Hepatocyte (in vitro differentiated cells): ENCODE data around the gene RAP1GDS1. TPM values are rescaled to one million over a fixed set of nuclear protein-coding genes. Genes with fewer than 3 reads are reported as not detected.

Experiments used
- DNase-seq: peaks from one replicate; pipeline ENCODE4 v3.0.0-alpha.2; 2016; ENCODE audit warnings: low spot score
- H2AFZ ChIP-seq: fragments of 200-600 bp; sonication (generic); 2 replicates; pipeline ENCODE4 v1.6.0; 2016; ENCODE audit warnings: antibody characterized with exemption, mild to moderate bottlenecking
- H3K27ac ChIP-seq: fragments of 200-600 bp; sonication (generic); 2 replicates; pipeline ENCODE4 v1.5.1; 2016; ENCODE audit warnings: mild to moderate bottlenecking
- H3K27me3 ChIP-seq: fragments of 200-600 bp; sonication (generic); 2 replicates; pipeline ENCODE4 v1.6.1; 2016
- H3K36me3 ChIP-seq: fragments of 200-600 bp; sonication (generic); replicated peaks from 2 replicates; pipeline ENCODE4 v1.5.1; 2016; ENCODE audit warnings: low read depth; ENCODE audit not compliant: insufficient read depth
- H3K4me1 ChIP-seq: fragments of 200-600 bp; sonication (generic); 2 replicates; pipeline ENCODE4 v1.5.1; 2016; ENCODE audit warnings: mild to moderate bottlenecking, moderate library complexity; ENCODE audit not compliant: insufficient read depth
- H3K4me2 ChIP-seq: fragments of 200-600 bp; sonication (generic); 2 replicates; pipeline ENCODE4 v1.6.0; 2016
- H3K4me3 ChIP-seq: fragments of 200-600 bp; sonication (generic); 2 replicates; pipeline ENCODE4 v1.5.1; 2016; ENCODE audit warnings: mild to moderate bottlenecking
- H3K79me2 ChIP-seq: fragments of 200-600 bp; sonication (generic); 2 replicates; pipeline ENCODE4 v1.6.0; 2017; ENCODE audit warnings: mild to moderate bottlenecking
- H3K9me2 ChIP-seq: fragments of 200-600 bp; sonication (generic); replicated peaks from 2 replicates; pipeline ENCODE4 v1.6.0; 2017; ENCODE audit warnings: mild to moderate bottlenecking; ENCODE audit not compliant: insufficient read depth
- H3K9me3 ChIP-seq: fragments of 200-600 bp; sonication (generic); 2 replicates; pipeline ENCODE4 v1.5.1; 2016; ENCODE audit warnings: low read depth, mild to moderate bottlenecking
- H4K20me1 ChIP-seq: fragments of 200-600 bp; sonication (generic); 2 replicates; pipeline ENCODE4 v1.6.0; 2016; ENCODE audit warnings: mild to moderate bottlenecking; ENCODE audit not compliant: insufficient read depth, poor library complexity, severe bottlenecking
- CTCF ChIP-seq: fragments of 200-600 bp; sonication (generic); IDR thresholded peaks from 2 replicates; pipeline ENCODE4 v1.5.1; 2016; ENCODE audit warnings: antibody characterized with exemption, mild to moderate bottlenecking; ENCODE audit not compliant: poor library complexity
- EZH2 ChIP-seq: fragments of 200-600 bp; sonication (generic); IDR thresholded peaks from 2 replicates; pipeline ENCODE4 v1.6.1; 2016; ENCODE audit warnings: antibody characterized with exemption, mild to moderate bottlenecking, borderline replicate concordance
- EZH2phosphoT487 ChIP-seq: fragments of 200-600 bp; sonication (generic); IDR thresholded peaks from one replicate; pipeline ENCODE4 v1.6.1; 2018; ENCODE audit warnings: antibody characterized with exemption, mild to moderate bottlenecking, low read depth, moderate library complexity; ENCODE audit not compliant: unreplicated experiment, severe bottlenecking
- WGBS: methylation state at CpG from one replicate; pipeline ENCODE4 v1.1.6; 2016; ENCODE audit warnings: low lambda C conversion rate; ENCODE audit errors: missing lambda C conversion rate; 5-methylcytosine and 5-hydroxymethylcytosine counted together
- polyA plus RNA-seq: library from polyadenylated mRNA; unstranded; fragments of >200 nt; fragmentation: Nextera tagmentation; extraction: Ambion mirVana; gene quantifications from 2 replicates; pipeline ENCODE4 v1.2.1, GENCODE V29; 2016
- total RNA-seq: library from RNA; depleted of rRNA; stranded (reverse); fragments of >200 nt; gene quantifications from 2 replicates; pipeline ENCODE4 v1.2.3, GENCODE V29; 2014

The RAP1GDS1 gene
- total and polyA plus RNA-seq, 2 experiments from 2014 or later: 25.3 to 42.7 TPM

GRCh38 chr4:98444371-98444770 lies 183.2 kb downstream of the RAP1GDS1 start:
- no peaks in the 10 kb centered on the region for H3K9me2 ChIP-seq
- H3K9me3 ChIP-seq: no peaks in the 10 kb centered on the region
- peaks cover 5% of the 10 kb centered on the region for H3K4me1 ChIP-seq
- H3K36me3 ChIP-seq: no peaks in the 10 kb centered on the region
- H3K27ac ChIP-seq: no peak overlapping the region
- no peaks in the 10 kb centered on the region for H4K20me1 ChIP-seq
- no peak for DNase-seq
- H3K79me2 ChIP-seq: no peaks in the 10 kb centered on the region
- no peaks in the 10 kb centered on the region for H3K27me3 ChIP-seq
- no peak overlapping the region for H3K4me2 ChIP-seq
- TF ChIP-seq EZH2phosphoT487 (no peak), CTCF (no peak), EZH2 (no peak)
- no peak overlapping the region for H2AFZ ChIP-seq
- no peak overlapping the region for H3K4me3 ChIP-seq

GRCh38 chr4:98446499-98447375 lies 185.6 kb downstream of the RAP1GDS1 start:
- no peaks in the 10 kb centered on the region for H3K27me3 ChIP-seq
- no peaks in the 10 kb centered on the region for H3K36me3 ChIP-seq
- peaks cover 17% of the 10 kb centered on the region for H3K4me1 ChIP-seq
- 94% methylated on average over 10 of the region's 10 CpGs for WGBS
- H3K4me2 ChIP-seq: no peak overlapping the region
- no peaks in the 10 kb centered on the region for H4K20me1 ChIP-seq
- no peaks in the 10 kb centered on the region for H3K9me3 ChIP-seq
- no peaks in the 10 kb centered on the region for H3K79me2 ChIP-seq
- H3K4me3 ChIP-seq: no peak overlapping the region
- H3K9me2 ChIP-seq: no peaks in the 10 kb centered on the region
- no peak overlapping the region for H2AFZ ChIP-seq
- peak overlapping the region; percentile 12 for H3K27ac ChIP-seq
- TF ChIP-seq EZH2 (no peak), EZH2phosphoT487 (no peak), CTCF (no peak)
- no peak for DNase-seq

- no peak overlapping the region for H3K4me2 ChIP-seq
- H3K4me1 ChIP-seq: peaks cover 17% of the 10 kb centered on the region
- H3K4me3 ChIP-seq: no peak overlapping the region
- no peak for DNase-seq
- H3K79me2 ChIP-seq: no peaks in the 10 kb centered on the region
- H3K27ac ChIP-seq: no peak overlapping the region
- H3K9me3 ChIP-seq: no peaks in the 10 kb centered on the region
- H4K20me1 ChIP-seq: no peaks in the 10 kb centered on the region
- no peaks in the 10 kb centered on the region for H3K9me2 ChIP-seq
- H3K27me3 ChIP-seq: no peaks in the 10 kb centered on the region
- H2AFZ ChIP-seq: no peak overlapping the region
- TF ChIP-seq EZH2 (no peak), EZH2phosphoT487 (no peak), CTCF (no peak)
- no peaks in the 10 kb centered on the region for H3K36me3 ChIP-seq
- 97% methylated on average over 5 of the region's 5 CpGs for WGBS
These were observed 186.5 kb downstream of the RAP1GDS1 start for GRCh38 chr4:98447648-98448047.
